A673 (cell line): ENCODE results near the gene TAGLN2. TPM values are rescaled to one million over a fixed set of nuclear protein-coding genes. Genes with fewer than 3 reads are reported as not detected.

Source experiments
- BruUV-seq: library from RNA; stranded (reverse); fragments of 400-500 nt; replicated peaks from 2 replicates; lab custom pipeline; 2021; lab: Mats Ljungman, UMichigan
- CTCF ChIA-PET: fragments of 300-600 bp; sonication (Branson Sonifier 250); formaldehyde crosslinking; loops from one replicate; lab custom pipeline; 2022; ENCODE audit warnings: antibody characterized with exemption; lab: Charles Lee
- POLR2A ChIA-PET: fragments of 300-600 bp; sonication (Branson Sonifier 250); formaldehyde crosslinking; loops from one replicate; lab custom pipeline; 2022; ENCODE audit warnings: antibody characterized with exemption; ENCODE audit not compliant: low non-redundant PET; lab: Charles Lee
- DNase-seq: peaks from one replicate; pipeline ENCODE4 v3.0.0-alpha.2; 2015; ENCODE audit warnings: low spot score
- H3K27ac ChIP-seq: fragments of 200-600 bp; sonication (generic); 2 replicates; pipeline ENCODE4 v1.5.1; 2016; ENCODE audit warnings: mixed run types, low read depth, mild to moderate bottlenecking, mixed read lengths, antibody characterized with exemption, low read length; ENCODE audit not compliant: poor library complexity, severe bottlenecking
- H3K27me3 ChIP-seq: fragments of 200-600 bp; sonication (generic); replicated peaks from 2 replicates; pipeline ENCODE4 v1.6.1; 2017; ENCODE audit warnings: mixed run types, low read depth, mild to moderate bottlenecking, mixed read lengths, antibody characterized with exemption, low read length; ENCODE audit not compliant: insufficient read depth, poor library complexity
- H3K36me3 ChIP-seq: fragments of 200-600 bp; sonication (generic); 2 replicates; pipeline ENCODE4 v1.6.1; 2016; ENCODE audit warnings: mixed run types, mild to moderate bottlenecking, mixed read lengths, antibody characterized with exemption, low read length; ENCODE audit not compliant: insufficient read depth, poor library complexity, severe bottlenecking
- H3K4me1 ChIP-seq: fragments of 200-600 bp; sonication (generic); 2 replicates; pipeline ENCODE4 v1.6.1; 2017; ENCODE audit warnings: mixed run types, mild to moderate bottlenecking, mixed read lengths, antibody characterized with exemption, low read length; ENCODE audit not compliant: insufficient read depth, poor library complexity, severe bottlenecking
- H3K4me3 ChIP-seq: fragments of 200-600 bp; sonication (generic); 2 replicates; pipeline ENCODE4 v1.5.1; 2016; ENCODE audit warnings: low read depth, mixed run types, mild to moderate bottlenecking, mixed read lengths, low read length; ENCODE audit not compliant: poor library complexity, severe bottlenecking
- H3K9me3 ChIP-seq: fragments of 200-600 bp; sonication (generic); 2 replicates; pipeline ENCODE4 v1.6.1; 2016; ENCODE audit warnings: mixed run types, low read depth, mild to moderate bottlenecking, mixed read lengths, antibody characterized with exemption, low read length; ENCODE audit not compliant: poor library complexity, severe bottlenecking
- CTCF ChIP-seq: fragments of 300-800, 200-600 bp; sonication (generic); conservative IDR thresholded peaks from 2 replicates; pipeline ENCODE4 v1.5.1; 2017; ENCODE audit warnings: low read depth, mild to moderate bottlenecking, antibody characterized with exemption, low read length, moderate library complexity, mixed read lengths
- EZH2 ChIP-seq: fragments of 200-600 bp; sonication (generic); IDR thresholded peaks from 2 replicates; pipeline ENCODE4 v1.6.1; 2017; ENCODE audit warnings: borderline replicate concordance, low read depth, mild to moderate bottlenecking, mixed read lengths, antibody characterized with exemption, low read length; ENCODE audit not compliant: poor library complexity, severe bottlenecking
- intact Hi-C: fragments of 100-400 bp; cut with micrococcal nuclease; formaldehyde crosslinking; loops from one replicate; pipeline ENCODE4 v1.10.0; 2022; ENCODE audit not compliant: unreplicated experiment
- total RNA-seq: library from RNA; stranded (reverse); gene quantifications from 2 replicates; pipeline ENCODE4 v1.2.3, GENCODE V29; 2021

The TAGLN2 gene
- total RNA-seq, 1 experiment from 2014 or later: 198 TPM

GRCh38 chr1:159951016-159951415 lies 25.7 kb upstream of the TAGLN2 start:
- CTCF ChIA-PET: no interaction called here
- no TSS peak for BruUV-seq
- intact Hi-C loops: no loop called here

GRCh38 chr1:159949981-159950381 lies 24.7 kb upstream of the TAGLN2 start:
- H3K9me3 ChIP-seq: no peaks in the 10 kb centered on the region
- no peak for TF ChIP-seq EZH2
- no peak for TF ChIP-seq CTCF
- CTCF ChIA-PET: no interaction called here
- H3K4me3 ChIP-seq: no peak overlapping the region
- no peaks in the 10 kb centered on the region for H3K36me3 ChIP-seq
- no peak overlapping the region for H3K27ac ChIP-seq
- H3K4me1 ChIP-seq: peaks cover 1% of the 10 kb centered on the region
- BruUV-seq: no TSS peak
- DNase-seq: no peak
- H3K27me3 ChIP-seq: peaks cover 27% of the 10 kb centered on the region
- POLR2A ChIA-PET: no interaction called here
- intact Hi-C loops: no loop called here

More at GRCh38 chr1:159951016-159951415, 25.7 kb upstream of the TAGLN2 start:
- H3K4me1 ChIP-seq: no peaks in the 10 kb centered on the region
- POLR2A ChIA-PET: no interaction called here
- no peak for TF ChIP-seq CTCF
- no peak for TF ChIP-seq EZH2
- H3K27ac ChIP-seq: no peak overlapping the region
- H3K27me3 ChIP-seq: peaks cover 27% of the 10 kb centered on the region
- H3K9me3 ChIP-seq: no peaks in the 10 kb centered on the region
- no peak overlapping the region for H3K4me3 ChIP-seq
- no peak for DNase-seq
- H3K36me3 ChIP-seq: no peaks in the 10 kb centered on the region

GRCh38 chr1:159949123-159949522 lies 23.8 kb upstream of the TAGLN2 start:
- BruUV-seq: no TSS peak
- POLR2A ChIA-PET: no interaction called here
- no peak for DNase-seq

More at GRCh38 chr1:159949123-159949522, 23.8 kb upstream of the TAGLN2 start:
- Histone ChIP-seq H3K4me3 (no peak overlapping the region), H3K36me3 (no peaks in the 10 kb centered on the region), H3K4me1 (peaks cover 6% of the 10 kb centered on the region), H3K9me3 (no peaks in the 10 kb centered on the region), H3K27me3 (peaks cover 27% of the 10 kb centered on the region), H3K27ac (no peak overlapping the region)
- CTCF ChIA-PET: no interaction called here
- intact Hi-C loops: no loop called here
- no peak for TF ChIP-seq CTCF
- no peak for TF ChIP-seq EZH2
